H1 (cell line): ENCODE results near the gene ITPR1. TPM values are rescaled to one million over a fixed set of nuclear protein-coding genes. Genes with fewer than 3 reads are reported as not detected.

Source experiments
- CTCF ChIA-PET: fragments of 300-600 bp; sonication (Branson Sonifier 250); formaldehyde crosslinking; loops from one replicate; lab custom pipeline; 2021; ENCODE audit not compliant: partially characterized antibody; lab: Charles Lee
- POLR2A ChIA-PET: fragments of 300-600 bp; sonication (Branson Sonifier 250); formaldehyde crosslinking; loops from one replicate; lab custom pipeline; 2021; ENCODE audit warnings: inconsistent platforms; ENCODE audit not compliant: partially characterized antibody; lab: Charles Lee
- DNase-seq, 2 experiments: peaks; one replicate each; pipeline versions ENCODE4 v3.0.0 to v3.0.0-alpha.2; 2010 to 2022; ENCODE audit warnings: low spot score in 2 of 2, low read depth in 1 of 2, mixed read lengths in 1 of 2
- FAIRE-seq: peaks from 2 replicates; lab custom pipeline; 2011; peaks lifted over from hg19 to GRCh38; lab: Jason Lieb, UNC
- H2AFZ ChIP-seq: 2 replicates; pipeline ENCODE4 v1.8.1; 2012; ENCODE audit warnings: low read length, inconsistent platforms
- H2AK5ac ChIP-seq: 2 replicates; pipeline ENCODE4 v1.6.1; 2013; ENCODE audit warnings: low read depth, low read length
- H2BK120ac ChIP-seq: replicated peaks from 2 replicates; pipeline ENCODE3; 2013; ENCODE audit warnings: low read depth, low read length, inconsistent platforms
- H2BK12ac ChIP-seq: 2 replicates; pipeline ENCODE4 v1.6.1; 2013; ENCODE audit warnings: low read depth, low read length
- H2BK15ac ChIP-seq: 2 replicates; pipeline ENCODE4 v1.6.1; 2013; ENCODE audit warnings: low read length
- H2BK20ac ChIP-seq: 2 replicates; pipeline ENCODE4 v1.6.1; 2013; ENCODE audit warnings: low read length
- H2BK5ac ChIP-seq: 2 replicates; pipeline ENCODE4 v1.6.1; 2013; ENCODE audit warnings: low read depth, low read length
- H3K14ac ChIP-seq: 2 replicates; pipeline ENCODE4 v1.6.1; 2013; ENCODE audit warnings: inconsistent platforms; ENCODE audit not compliant: insufficient read length
- H3K18ac ChIP-seq: 2 replicates; pipeline ENCODE4 v1.6.1; 2013; ENCODE audit warnings: low read length; ENCODE audit errors: extremely low read depth
- H3K23ac ChIP-seq: 2 replicates; pipeline ENCODE4 v1.6.1; 2013; ENCODE audit warnings: inconsistent platforms; ENCODE audit not compliant: insufficient read length
- H3K23me2 ChIP-seq: 2 replicates; pipeline ENCODE4 v1.6.1; 2013; ENCODE audit warnings: low read depth, low read length
- H3K27ac ChIP-seq: 2 replicates; pipeline ENCODE4 v1.6.1; 2011; ENCODE audit warnings: low read depth, low read length, inconsistent platforms
- H3K27me3 ChIP-seq, 4 experiments: replicated peaks in 1 of 4; 1 replicate in 1 of 4; 2 replicates in 3 of 4; pipeline versions ENCODE4 v1.6.1 to v1.8.1; 2011 to 2013; ENCODE audit warnings: low read length in 3 of 4, mild to moderate bottlenecking in 3 of 4, inconsistent platforms in 2 of 4, mixed read lengths in 2 of 4, moderate library complexity in 1 of 4; ENCODE audit not compliant: control insufficient read depth in 3 of 4, insufficient read depth in 3 of 4; ENCODE audit errors: extremely low read depth in 1 of 4
- H3K36me3 ChIP-seq, 4 experiments: 2 replicates each; pipeline versions ENCODE4 v1.6.1 to v1.8.1; 2011 to 2013; ENCODE audit warnings: mild to moderate bottlenecking in 4 of 4, low read length in 3 of 4, moderate library complexity in 2 of 4, control low read depth in 1 of 4, inconsistent platforms in 1 of 4; ENCODE audit not compliant: insufficient read depth in 4 of 4, control insufficient read depth in 2 of 4
- H3K4ac ChIP-seq: replicated peaks from 2 replicates; pipeline ENCODE3; 2013; ENCODE audit warnings: low read length, low read depth, mixed read lengths, inconsistent platforms; ENCODE audit not compliant: insufficient read length
- H3K4me1 ChIP-seq, 4 experiments: replicated peaks in 1 of 4; 1 replicate in 1 of 4; 2 replicates in 3 of 4; pipeline versions ENCODE4 v1.6.1 to v1.8.1; 2011 to 2013; ENCODE audit warnings: low read length in 3 of 4, inconsistent platforms in 2 of 4, mixed read lengths in 1 of 4; ENCODE audit not compliant: insufficient read depth in 4 of 4, control insufficient read depth in 3 of 4
- H3K4me2 ChIP-seq, 2 experiments: 2 replicates each; pipeline versions ENCODE4 v1.6.1 to v1.8.1; 2011 to 2013; ENCODE audit warnings: low read depth in 2 of 2, low read length in 2 of 2, control low read depth in 1 of 2, inconsistent platforms in 1 of 2, mild to moderate bottlenecking in 1 of 2; ENCODE audit not compliant: insufficient read depth in 1 of 2
- H3K4me3 ChIP-seq, 4 experiments: fragments of 200-600, 300-600 bp in 1 of 4; sonication (generic), shearing (Covaris generic), sonication (Bioruptor Twin) in 1 of 4; 2 replicates each; pipeline versions ENCODE4 v1.5.1 to v1.8.1; 2011 to 2016; ENCODE audit warnings: low read length in 4 of 4, low read depth in 3 of 4, control low read depth in 2 of 4, inconsistent platforms in 2 of 4, mild to moderate bottlenecking in 2 of 4, mixed read lengths in 1 of 4, moderate library complexity in 1 of 4; ENCODE audit not compliant: insufficient read depth in 2 of 4; ENCODE audit errors: extremely low read depth in 1 of 4
- H3K56ac ChIP-seq: replicated peaks from 2 replicates; pipeline ENCODE3; 2013; ENCODE audit warnings: low read depth, mild to moderate bottlenecking, mixed read lengths, low read length, inconsistent platforms; ENCODE audit not compliant: insufficient read length
- H3K79me1 ChIP-seq: 2 replicates; pipeline ENCODE4 v1.6.1; 2013; ENCODE audit warnings: low read depth, low read length, control low read depth
- H3K79me2 ChIP-seq, 2 experiments: 2 replicates each; pipeline versions ENCODE4 v1.6.1 to v1.8.1; 2012 to 2013; ENCODE audit warnings: low read length in 2 of 2, mild to moderate bottlenecking in 2 of 2, inconsistent platforms in 1 of 2; ENCODE audit not compliant: insufficient read depth in 2 of 2, control insufficient read depth in 1 of 2
- H3K9ac ChIP-seq, 4 experiments: replicated peaks in 1 of 4; 1 replicate in 1 of 4; 2 replicates in 3 of 4; pipeline versions ENCODE4 v1.6.1 to v1.8.1; 2011 to 2013; ENCODE audit warnings: low read depth in 3 of 4, low read length in 3 of 4, control low read depth in 2 of 4, mild to moderate bottlenecking in 2 of 4, moderate library complexity in 2 of 4, inconsistent platforms in 1 of 4; ENCODE audit errors: extremely low read depth in 1 of 4
- H3K9me3 ChIP-seq, 2 experiments: 2 replicates each; pipeline versions ENCODE4 v1.6.1 to v1.8.1; 2012 to 2013; ENCODE audit warnings: mild to moderate bottlenecking in 2 of 2, moderate library complexity in 2 of 2, control low read depth in 1 of 2, inconsistent platforms in 1 of 2, low read depth in 1 of 2, low read length in 1 of 2, mixed read lengths in 1 of 2; ENCODE audit not compliant: insufficient read depth in 2 of 2
- H4K20me1 ChIP-seq, 2 experiments: replicated peaks in 1 of 2; 2 replicates each; pipeline versions ENCODE3 to v1.8.1; 2011 to 2013; ENCODE audit warnings: inconsistent platforms in 2 of 2, low read length in 2 of 2, mild to moderate bottlenecking in 1 of 2; ENCODE audit not compliant: insufficient read depth in 2 of 2, control insufficient read depth in 1 of 2
- H4K5ac ChIP-seq: 2 replicates; pipeline ENCODE4 v1.6.1; 2013; ENCODE audit warnings: low read length, low read depth, mixed read lengths, inconsistent platforms; ENCODE audit not compliant: insufficient read length
- H4K8ac ChIP-seq: 2 replicates; pipeline ENCODE4 v1.8.0; 2013; ENCODE audit warnings: mild to moderate bottlenecking, moderate library complexity, low read length, inconsistent platforms; ENCODE audit not compliant: insufficient read depth; ENCODE audit errors: extremely low read depth
- H4K91ac ChIP-seq: replicated peaks from 2 replicates; pipeline ENCODE3; 2013; ENCODE audit warnings: low read length, mixed read lengths, inconsistent platforms; ENCODE audit not compliant: insufficient read length
- CHD1 ChIP-seq: IDR thresholded peaks from 2 replicates; pipeline ENCODE4 v1.6.1; 2012; ENCODE audit warnings: low read depth, low read length, improper control_type of control experiment
- MAFK ChIP-seq: IDR thresholded peaks from 2 replicates; pipeline ENCODE4 v1.6.1; 2012; ENCODE audit warnings: low read depth, mild to moderate bottlenecking, improper control_type of control experiment, low read length
- WGBS, 2 experiments: shearing (Covaris generic) in 1 of 2; methylation state at CpG; one replicate each; pipeline versions ENCODE4 v1.1.6 to v1.1.7; 2013 to 2015; ENCODE audit warnings: low lambda C conversion rate in 2 of 2, mixed read lengths in 2 of 2, inconsistent platforms in 1 of 2, low coverage in 1 of 2, missing lambda C conversion rate in 1 of 2; ENCODE audit not compliant: insufficient replicate concordance in 2 of 2, insufficient coverage in 1 of 2, insufficient read length in 1 of 2; ENCODE audit errors: extremely low coverage in 1 of 2, missing lambda C conversion rate in 1 of 2; 5-methylcytosine and 5-hydroxymethylcytosine counted together
- polyA plus RNA-seq, 7 experiments: library from polyadenylated mRNA; depleted of rRNA in 3 of 7; stranded (reverse) in 5 of 7; unstranded in 2 of 7; fragments of >200 nt in 5 of 7; fragments of 200-250 nt in 2 of 7; gene quantifications; 1 replicate in 5 of 7; 2 replicates in 1 of 7; 4 replicates in 1 of 7; pipeline versions ENCODE4 v1.2.1 to v1.2.3, GENCODE V29; 2011 to 2013; ENCODE audit warnings: missing spikeins in 2 of 7, mixed read lengths in 2 of 7
- total RNA-seq: library from RNA; stranded (reverse); fragmentation: NEBNext Ultra II Directional; extraction: Animal tissue kit (Norgen Biotek cat#: 25700); gene quantifications from 2 replicates; pipeline ENCODE4 v1.2.1, GENCODE V29; 2021

The ITPR1 gene
- total and polyA plus RNA-seq, 2 of the 8 experiments (the other 6 are each of a cell fraction or from before 2014, with no cell fraction given) = 2.5 to 16.3 TPM

DNA sequence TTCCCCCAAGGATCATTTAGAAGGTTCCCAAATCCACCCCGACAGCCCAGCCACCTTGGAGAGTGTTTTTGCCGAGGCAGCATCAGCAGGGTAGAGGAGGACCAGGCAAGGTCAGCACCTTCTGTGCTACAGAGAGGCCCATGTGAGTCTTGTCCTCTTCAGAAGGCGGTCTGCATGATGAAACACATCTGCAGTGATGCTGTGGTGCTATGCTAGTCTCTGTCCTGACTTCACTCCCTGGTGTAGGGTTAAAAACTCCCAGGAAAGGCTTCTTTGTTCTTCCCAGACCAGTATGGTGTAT, 87.9 kb downstream of the ITPR1 start:
- H4K5ac ChIP-seq = no peak overlapping the region
- no peak overlapping the region for H2BK5ac ChIP-seq
- WGBS, 2 experiments = 86% methylated on average over 3 of the region's 3 CpGs; no CpG with 5 or more reads in 1 of the 2 experiments
- no peak overlapping the region for H3K4me3 ChIP-seq
- POLR2A ChIA-PET = interaction anchor here (1.1 to 1.2 kb wide), 2 partner anchors 10 to 88 kb away, joined by 3 to 4 read pairs; partner anchors contain the start of gene ITPR1
- H3K4me2 ChIP-seq = no peak overlapping the region
- H4K8ac ChIP-seq = no peak overlapping the region
- H2BK15ac ChIP-seq = no peak overlapping the region
- no peaks in the 10 kb centered on the region for H3K79me1 ChIP-seq
- no peaks in the 10 kb centered on the region for H3K27me3 ChIP-seq
- no peak overlapping the region for H3K23ac ChIP-seq
- CTCF ChIA-PET = interaction anchor here (1.0 to 1.5 kb wide), 2 partner anchors 8 to 20 kb away, joined by 3 to 4 read pairs; no protein-coding TSS in a partner anchor
- H3K56ac ChIP-seq = no peak overlapping the region
- DNase-seq (no peak), FAIRE-seq (no peak)
- H3K36me3 ChIP-seq = no peaks in the 10 kb centered on the region
- no peaks in the 10 kb centered on the region for H3K9me3 ChIP-seq
- H3K27ac ChIP-seq = no peak overlapping the region
- no peak overlapping the region for H2AK5ac ChIP-seq
- peak overlapping the region; percentile 67; the same call in 1 of the 2 replicates for H2AFZ ChIP-seq
- H3K18ac ChIP-seq = peak overlapping the region; percentile 10; the same call in 1 of the 2 replicates
- H2BK12ac ChIP-seq = no peak overlapping the region
- TF ChIP-seq MAFK = 0 out of 2 replicates have a peak, but pooled peaks have one; percentile 1
- TF ChIP-seq CHD1 = no peak
- peak overlapping the region; percentile 80 for H3K4ac ChIP-seq
- H2BK20ac ChIP-seq = no peak overlapping the region
- no peak overlapping the region for H3K14ac ChIP-seq
- no peaks in the 10 kb centered on the region for H3K23me2 ChIP-seq
- peak overlapping the region; percentile 52 for H4K91ac ChIP-seq
- peaks cover 0 to 5% (median 0%) of the 10 kb centered on the region in 4 experiments; a peak in 2 of 7 replicates for H3K4me1 ChIP-seq
- no peak overlapping the region for H3K9ac ChIP-seq
- H3K79me2 ChIP-seq = no peaks in the 10 kb centered on the region
- H2BK120ac ChIP-seq = no peak overlapping the region
- H4K20me1 ChIP-seq = no peaks in the 10 kb centered on the region
